Activated CD4-positive, alpha-beta T cell treated with anti-CD3 and anti-CD28 coated beads for 24 hours (primary cell): ENCODE data around the gene CCDC112.
"Not testable (repeated sequence)": the region's sequence is repeated elsewhere in the genome, so short reads cannot be mapped to it uniquely, and the experiment has no call there.

ENCODE experiments used
- DNase-seq, 2 donors: peaks; one replicate each; pipeline ENCODE4 v3.0.0-alpha.2; 2020; ENCODE audit warnings: low read depth in 2 of 2

CCDC112 gene

DNA sequence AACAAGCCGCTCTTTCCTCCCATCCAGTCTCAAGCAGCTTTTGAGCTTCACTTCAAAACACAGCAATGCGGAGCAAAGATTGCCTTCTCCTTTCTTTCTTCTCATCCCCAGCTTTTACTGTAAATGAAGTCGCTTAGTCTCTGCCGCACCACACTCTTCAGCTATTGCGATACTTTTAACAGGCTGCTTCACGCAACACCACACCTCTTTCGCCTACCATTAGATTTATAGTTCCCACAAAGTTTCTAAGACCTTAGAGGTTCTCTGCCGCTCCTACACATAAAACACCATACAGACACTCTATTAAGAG lies 34.5 kb downstream of the CCDC112 start:
- DNase-seq: no peak

DNA sequence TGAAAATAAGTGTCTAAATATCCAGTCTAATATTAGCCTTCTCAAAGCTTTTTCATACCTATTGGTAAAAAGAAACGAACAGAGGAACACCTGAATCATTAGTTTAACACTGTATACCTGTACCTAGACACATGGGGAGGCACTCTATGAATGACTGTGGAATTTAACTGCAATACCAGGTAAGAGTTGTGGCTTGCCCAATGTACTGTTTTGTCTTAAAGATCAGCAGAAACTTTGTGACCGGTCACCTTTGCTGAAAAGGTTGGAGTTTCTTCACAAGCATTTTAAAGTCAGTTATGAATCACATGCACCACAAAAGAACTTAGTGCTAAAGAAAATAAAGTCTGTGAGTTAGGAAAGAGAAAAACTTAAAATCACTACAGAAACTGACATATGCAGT lies 36.2 kb downstream of the CCDC112 start:
- no peak for DNase-seq

DNA sequence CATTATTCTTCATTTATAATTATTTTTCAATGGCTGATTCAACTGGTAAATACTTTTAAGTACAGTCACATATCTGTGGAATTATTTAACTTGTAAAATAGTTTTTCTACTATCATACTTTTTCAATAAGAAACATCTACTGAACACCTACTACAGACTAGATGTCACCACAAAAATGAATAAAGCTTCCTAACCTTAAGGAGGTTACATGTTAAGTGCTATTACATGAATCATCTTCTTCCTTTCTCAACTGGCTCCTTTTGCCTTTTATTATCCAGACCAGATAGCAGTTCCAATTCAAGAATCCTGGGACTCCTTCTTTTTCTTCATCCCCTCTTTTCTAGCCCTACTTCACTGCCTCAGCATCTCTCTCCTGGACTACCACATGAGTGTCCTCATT lies 38.5 kb downstream of the CCDC112 start:
- no peak for DNase-seq

DNA sequence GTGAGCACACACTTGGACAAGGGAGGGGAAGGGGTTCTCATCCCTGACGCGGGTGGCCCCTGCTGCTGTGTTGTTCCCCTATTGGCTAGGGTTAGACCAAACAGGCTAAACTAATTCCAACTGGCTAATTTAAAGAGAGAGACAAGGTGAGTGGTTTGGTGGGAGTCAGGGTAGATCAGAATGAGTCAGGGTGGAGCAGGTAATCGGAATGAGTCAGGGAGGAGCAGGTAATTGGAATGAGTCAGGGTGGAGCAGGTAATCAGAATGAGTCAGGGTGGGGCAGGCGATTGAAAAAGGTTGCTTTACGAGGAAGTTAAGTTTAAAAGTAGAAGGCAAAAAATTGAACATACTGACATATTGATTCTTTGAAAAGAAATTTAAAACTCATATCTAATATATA lies 47.1 kb downstream of the CCDC112 start:
- not testable (repeated sequence) for DNase-seq

DNA sequence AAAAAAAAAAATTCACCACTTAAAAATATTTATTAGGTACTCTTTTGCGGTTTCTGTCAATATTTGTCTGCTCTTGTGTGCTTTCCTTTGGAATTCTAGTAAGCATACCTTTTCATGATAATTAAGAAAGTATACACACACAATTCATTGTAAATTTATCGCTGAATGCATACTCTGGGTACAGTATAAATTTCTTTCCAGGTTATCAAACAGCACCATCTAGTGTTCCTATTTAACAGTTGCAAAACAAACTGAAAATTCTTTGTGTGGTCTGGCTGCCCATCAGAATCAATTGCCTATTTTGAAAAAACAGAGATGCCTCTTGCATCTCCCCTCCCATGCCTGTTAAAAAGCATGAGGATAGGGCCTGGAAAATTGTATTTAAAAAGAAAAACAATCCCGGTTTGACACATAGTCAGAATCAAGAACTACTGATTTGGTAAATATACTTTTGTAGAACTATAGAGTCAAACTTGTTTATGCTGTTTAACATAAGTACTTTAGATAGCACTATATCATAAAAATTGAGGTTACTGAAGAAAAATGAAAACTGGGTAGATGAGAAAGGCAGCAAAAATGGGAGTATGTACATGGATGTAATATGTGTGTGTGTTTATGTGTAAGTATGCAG lies 50.0 kb downstream of the CCDC112 start:
- no peak for DNase-seq

DNA sequence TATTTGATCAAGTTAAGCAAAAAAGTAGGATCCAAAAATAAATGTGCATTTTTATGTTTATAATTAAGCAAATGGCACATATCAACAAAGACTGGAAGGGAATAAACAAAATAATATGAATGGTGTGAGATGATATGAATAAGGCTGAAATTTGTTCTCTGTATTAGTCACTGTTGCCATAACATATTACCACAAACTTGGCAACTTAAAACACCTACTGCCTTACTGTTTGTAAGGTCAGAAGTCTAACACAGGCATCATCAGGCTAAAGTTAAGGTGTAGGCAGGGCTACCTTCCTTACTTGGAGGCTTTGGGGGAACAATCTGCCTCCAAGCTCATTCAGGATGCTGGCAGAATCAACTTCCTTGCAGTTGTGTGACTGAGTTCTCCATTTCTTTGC lies 53.0 kb downstream of the CCDC112 start:
- no peak for DNase-seq

DNA sequence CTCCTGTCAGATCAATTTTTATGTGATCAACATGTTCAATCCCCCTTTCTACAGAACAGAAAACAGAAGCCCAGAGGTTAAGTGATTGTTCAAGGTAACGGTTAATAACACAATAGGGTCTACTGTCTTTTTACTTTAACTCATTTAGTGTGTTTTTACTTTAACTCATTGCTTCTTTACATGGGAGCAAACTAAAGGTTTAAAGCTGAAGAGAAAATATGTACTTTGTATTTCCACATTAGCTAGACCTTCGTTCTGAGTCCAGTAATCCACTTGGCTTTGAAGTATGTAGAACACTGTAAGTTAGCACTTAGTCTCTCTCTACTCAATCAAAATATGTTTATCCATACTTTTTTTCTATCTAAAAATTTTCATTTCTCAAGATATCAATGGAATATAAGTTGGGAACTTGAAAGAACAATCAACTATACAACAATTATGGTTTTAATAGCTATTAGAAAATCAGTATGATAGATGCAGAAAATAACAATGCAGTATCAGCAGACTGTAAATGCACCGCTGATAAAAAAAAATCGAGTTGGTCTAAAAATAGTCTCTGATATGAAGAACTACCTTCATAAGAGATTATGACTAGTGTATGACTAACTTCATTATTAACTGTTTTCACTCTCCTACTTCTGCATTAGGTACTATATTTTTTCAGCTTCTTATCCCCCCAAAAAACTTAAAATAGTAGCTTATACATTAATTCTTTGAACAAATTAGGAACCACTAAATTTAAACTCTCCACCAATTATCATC lies 54.4 kb downstream of the CCDC112 start:
- DNase-seq: no peak

DNA sequence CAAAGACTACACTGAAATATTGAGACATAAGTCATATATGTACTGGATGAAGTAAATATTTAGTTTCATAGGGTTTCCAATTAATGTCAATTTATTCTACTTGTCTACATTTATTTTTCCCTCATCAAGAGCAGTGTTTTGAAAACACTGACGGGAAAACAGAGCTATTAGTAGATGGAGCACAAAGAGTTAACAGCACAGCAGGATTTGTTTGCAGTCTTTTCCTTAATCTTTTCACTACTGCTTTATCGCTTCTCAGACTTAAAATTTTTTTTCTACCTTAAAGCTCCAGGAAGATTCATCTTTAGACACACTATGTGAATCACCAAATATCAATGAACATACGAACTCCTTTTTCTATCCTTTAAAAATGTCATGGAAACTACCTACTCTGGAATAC lies 59.4 kb downstream of the CCDC112 start:
- DNase-seq: no peak

DNA sequence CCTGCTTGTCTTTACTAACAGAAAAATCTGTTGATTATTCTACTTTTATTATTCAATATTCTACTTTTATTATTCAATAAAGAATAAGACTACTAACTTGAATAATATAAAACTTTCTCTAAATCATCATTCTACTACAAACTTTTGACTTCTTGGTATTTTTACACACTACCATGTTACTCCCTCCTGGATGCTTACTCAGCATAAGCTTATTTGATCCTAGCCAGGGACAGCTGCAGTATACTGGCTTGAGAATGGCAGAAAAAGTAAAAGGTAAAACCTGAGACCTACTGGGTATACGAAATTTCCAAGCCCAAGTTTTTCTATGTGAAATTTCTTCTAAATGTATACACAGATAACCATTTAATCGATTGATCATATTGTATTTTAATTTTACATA lies 59.9 kb downstream of the CCDC112 start:
- DNase-seq: no peak

DNA sequence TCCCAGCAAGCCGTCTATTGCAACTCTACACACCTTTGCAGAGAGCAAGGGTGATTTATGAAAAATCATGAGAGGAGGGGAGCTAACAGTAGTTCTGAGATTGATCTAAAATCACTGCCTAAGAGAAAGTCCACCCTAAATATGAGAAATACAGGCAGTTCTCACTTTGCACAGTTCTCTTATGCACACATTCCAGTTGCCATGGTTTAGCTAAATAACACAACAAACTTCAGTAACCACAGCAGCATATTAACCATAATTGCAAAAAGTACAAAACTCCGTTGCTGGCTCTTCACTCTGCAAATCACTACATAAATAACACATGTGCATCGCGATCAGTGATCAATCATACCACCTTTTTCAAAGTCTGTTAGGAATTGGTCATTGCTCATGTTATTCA lies 64.9 kb downstream of the CCDC112 start:
- no peak for DNase-seq

DNA sequence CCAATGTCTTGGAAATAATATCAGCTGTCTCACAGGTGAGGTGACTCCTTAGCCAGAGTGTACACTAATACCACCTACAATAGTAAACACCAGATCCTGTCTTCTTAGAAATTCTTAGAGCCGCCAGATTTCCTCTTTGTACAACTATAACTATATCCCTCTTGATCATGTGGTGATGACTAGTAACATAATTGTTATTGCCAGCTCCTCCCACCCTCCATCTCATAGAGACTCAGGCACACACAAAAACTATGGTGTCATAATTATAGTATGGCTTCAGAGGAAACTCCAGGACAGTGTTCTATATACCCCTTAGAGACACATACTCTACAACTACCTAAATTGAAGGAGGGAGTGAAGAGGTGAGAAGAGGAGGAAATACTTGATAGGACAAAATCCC lies 66.8 kb downstream of the CCDC112 start:
- no peak for DNase-seq

DNA sequence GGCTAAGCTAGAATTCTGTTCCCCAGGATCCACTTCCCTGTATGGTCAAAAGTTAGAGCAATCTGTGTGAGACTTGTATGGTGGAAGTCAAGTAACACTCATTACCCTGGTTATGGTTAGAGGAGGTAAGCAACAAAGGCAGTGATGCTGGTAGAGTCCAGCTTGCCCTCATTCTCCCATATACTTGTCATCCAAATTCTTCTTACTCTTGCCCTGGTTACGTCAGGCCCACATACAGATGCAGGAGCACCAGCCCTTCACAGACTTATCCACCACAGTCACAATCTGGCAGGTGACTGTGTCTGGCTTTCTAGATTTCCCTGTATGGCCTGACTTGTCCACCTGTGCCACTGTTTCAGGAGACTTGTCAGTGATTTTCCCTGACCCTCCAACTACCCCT lies 69.2 kb downstream of the CCDC112 start:
- DNase-seq: no peak
